ENCODE measurements around the gene MLH3. TPM values are rescaled to one million over a fixed set of nuclear protein-coding genes. Genes with fewer than 3 reads are reported as not detected.

MLH3 gene
- total and polyA plus RNA-seq, 2 of the 13 experiments (the other 11 are each of a cell fraction or from before 2014, with no cell fraction given), result 14.4 to 24.8 TPM

DNA sequence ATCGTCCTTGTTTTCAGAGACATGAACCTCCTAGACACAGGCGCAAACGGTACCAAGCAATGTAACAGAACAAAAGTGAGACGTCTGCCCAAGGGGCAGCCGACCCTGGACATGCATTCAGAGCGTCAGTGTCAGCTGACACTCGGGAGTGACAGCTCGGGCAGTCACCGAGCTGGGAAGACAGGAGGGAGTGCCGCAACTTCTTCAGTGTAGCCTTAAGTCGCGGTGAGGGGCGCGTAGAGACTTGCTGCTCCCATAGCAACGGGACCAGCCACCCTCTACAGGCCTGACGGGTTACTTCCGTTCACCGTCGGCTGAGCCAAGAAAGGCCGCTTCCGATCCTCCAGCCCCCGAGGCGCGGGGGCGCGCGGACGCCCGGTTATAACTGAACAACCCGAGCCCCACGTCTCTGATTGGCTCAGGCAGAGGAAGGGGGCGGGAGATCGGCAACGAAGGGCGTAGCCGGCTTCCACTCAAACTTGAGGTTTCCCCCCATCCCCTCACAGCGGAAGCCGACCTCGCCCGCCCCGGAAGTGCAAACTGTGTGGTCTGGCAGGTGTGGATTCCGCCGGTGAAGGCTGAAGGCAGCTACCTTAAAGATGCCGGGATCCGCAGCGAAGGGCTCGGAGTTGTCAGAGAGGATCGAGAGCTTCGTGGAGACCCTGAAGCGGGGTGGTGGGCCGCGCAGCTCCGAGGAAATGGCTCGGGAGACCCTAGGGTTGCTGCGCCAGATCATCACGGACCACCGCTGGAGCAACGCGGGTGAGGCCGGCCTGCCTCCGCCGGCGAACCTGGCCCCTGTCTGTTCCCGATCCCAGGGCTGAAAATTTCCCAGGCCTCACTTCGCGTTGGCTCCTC lies 48.6 kb downstream of the MLH3 start, which contains the start of gene EIF2B2 (continued):
- TF ChIP-seq, protein P1, sequence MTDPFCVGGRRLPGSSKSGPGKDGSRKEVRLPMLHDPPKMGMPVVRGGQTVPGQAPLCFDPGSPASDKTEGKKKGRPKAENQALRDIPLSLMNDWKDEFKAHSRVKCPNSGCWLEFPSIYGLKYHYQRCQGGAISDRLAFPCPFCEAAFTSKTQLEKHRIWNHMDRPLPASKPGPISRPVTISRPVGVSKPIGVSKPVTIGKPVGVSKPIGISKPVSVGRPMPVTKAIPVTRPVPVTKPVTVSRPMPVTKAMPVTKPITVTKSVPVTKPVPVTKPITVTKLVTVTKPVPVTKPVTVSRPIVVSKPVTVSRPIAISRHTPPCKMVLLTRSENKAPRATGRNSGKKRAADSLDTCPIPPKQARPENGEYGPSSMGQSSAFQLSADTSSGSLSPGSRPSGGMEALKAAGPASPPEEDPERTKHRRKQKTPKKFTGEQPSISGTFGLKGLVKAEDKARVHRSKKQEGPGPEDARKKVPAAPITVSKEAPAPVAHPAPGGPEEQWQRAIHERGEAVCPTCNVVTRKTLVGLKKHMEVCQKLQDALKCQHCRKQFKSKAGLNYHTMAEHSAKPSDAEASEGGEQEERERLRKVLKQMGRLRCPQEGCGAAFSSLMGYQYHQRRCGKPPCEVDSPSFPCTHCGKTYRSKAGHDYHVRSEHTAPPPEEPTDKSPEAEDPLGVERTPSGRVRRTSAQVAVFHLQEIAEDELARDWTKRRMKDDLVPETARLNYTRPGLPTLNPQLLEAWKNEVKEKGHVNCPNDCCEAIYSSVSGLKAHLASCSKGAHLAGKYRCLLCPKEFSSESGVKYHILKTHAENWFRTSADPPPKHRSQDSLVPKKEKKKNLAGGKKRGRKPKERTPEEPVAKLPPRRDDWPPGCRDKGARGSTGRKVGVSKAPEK (CRISPR knock-in tag; IDR thresholded peaks at IDR 0.05; ENCODE audit: borderline replicate concordance), result no peak
- TF ChIP-seq RXRA (CRISPR knock-in tag; IDR thresholded peaks at IDR 0.05) (peak; percentile 70), ZNF749 (CRISPR knock-in tag; IDR thresholded peaks at IDR 0.05; ENCODE audit: borderline replicate concordance) (no peak), SIX4 (CRISPR knock-in tag; IDR thresholded peaks at IDR 0.05) (no peak; the same call in 1 of the 2 replicates), DR1 (CRISPR knock-in tag; IDR thresholded peaks at IDR 0.05) (0 out of 2 replicates have a peak, but pooled peaks have one; percentile 67), ZNF510 (CRISPR knock-in tag; IDR thresholded peaks at IDR 0.05; ENCODE audit: low read depth) (no peak), ZNF607 (CRISPR knock-in tag; IDR thresholded peaks at IDR 0.05; ENCODE audit: borderline replicate concordance) (no peak; the same call in 1 of the 2 replicates), TP53 (CRISPR knock-in tag; conservative IDR thresholded peaks at IDR 0.05) (0 out of 2 replicates have a peak, but pooled peaks have one; percentile 15), HES4 (CRISPR knock-in tag; IDR thresholded peaks at IDR 0.05; ENCODE audit: borderline replicate concordance) (no peak), ZNF264 (CRISPR knock-in tag; IDR thresholded peaks at IDR 0.05) (no peak), POGZ (CRISPR knock-in tag; IDR thresholded peaks at IDR 0.05) (peak; percentile 55; the same call in 1 of the 2 replicates), ZNF558 (CRISPR knock-in tag; IDR thresholded peaks at IDR 0.05; ENCODE audit: borderline replicate concordance) (no peak; the same call in 1 of the 2 replicates)
- TF ChIP-seq, protein P2, sequence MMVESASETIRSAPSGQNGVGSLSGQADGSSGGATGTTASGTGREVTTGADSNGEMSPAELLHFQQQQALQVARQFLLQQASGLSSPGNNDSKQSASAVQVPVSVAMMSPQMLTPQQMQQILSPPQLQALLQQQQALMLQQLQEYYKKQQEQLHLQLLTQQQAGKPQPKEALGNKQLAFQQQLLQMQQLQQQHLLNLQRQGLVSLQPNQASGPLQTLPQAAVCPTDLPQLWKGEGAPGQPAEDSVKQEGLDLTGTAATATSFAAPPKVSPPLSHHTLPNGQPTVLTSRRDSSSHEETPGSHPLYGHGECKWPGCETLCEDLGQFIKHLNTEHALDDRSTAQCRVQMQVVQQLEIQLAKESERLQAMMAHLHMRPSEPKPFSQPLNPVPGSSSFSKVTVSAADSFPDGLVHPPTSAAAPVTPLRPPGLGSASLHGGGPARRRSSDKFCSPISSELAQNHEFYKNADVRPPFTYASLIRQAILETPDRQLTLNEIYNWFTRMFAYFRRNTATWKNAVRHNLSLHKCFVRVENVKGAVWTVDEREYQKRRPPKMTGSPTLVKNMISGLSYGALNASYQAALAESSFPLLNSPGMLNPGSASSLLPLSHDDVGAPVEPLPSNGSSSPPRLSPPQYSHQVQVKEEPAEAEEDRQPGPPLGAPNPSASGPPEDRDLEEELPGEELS (CRISPR knock-in tag; IDR thresholded peaks at IDR 0.05), result peak; percentile 31; the same call in 1 of the 2 replicates
- TF ChIP-seq, protein P3, sequence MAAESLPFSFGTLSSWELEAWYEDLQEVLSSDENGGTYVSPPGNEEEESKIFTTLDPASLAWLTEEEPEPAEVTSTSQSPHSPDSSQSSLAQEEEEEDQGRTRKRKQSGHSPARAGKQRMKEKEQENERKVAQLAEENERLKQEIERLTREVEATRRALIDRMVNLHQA (CRISPR knock-in tag; IDR thresholded peaks at IDR 0.05), result no peak
- TF ChIP-seq, protein P4, sequence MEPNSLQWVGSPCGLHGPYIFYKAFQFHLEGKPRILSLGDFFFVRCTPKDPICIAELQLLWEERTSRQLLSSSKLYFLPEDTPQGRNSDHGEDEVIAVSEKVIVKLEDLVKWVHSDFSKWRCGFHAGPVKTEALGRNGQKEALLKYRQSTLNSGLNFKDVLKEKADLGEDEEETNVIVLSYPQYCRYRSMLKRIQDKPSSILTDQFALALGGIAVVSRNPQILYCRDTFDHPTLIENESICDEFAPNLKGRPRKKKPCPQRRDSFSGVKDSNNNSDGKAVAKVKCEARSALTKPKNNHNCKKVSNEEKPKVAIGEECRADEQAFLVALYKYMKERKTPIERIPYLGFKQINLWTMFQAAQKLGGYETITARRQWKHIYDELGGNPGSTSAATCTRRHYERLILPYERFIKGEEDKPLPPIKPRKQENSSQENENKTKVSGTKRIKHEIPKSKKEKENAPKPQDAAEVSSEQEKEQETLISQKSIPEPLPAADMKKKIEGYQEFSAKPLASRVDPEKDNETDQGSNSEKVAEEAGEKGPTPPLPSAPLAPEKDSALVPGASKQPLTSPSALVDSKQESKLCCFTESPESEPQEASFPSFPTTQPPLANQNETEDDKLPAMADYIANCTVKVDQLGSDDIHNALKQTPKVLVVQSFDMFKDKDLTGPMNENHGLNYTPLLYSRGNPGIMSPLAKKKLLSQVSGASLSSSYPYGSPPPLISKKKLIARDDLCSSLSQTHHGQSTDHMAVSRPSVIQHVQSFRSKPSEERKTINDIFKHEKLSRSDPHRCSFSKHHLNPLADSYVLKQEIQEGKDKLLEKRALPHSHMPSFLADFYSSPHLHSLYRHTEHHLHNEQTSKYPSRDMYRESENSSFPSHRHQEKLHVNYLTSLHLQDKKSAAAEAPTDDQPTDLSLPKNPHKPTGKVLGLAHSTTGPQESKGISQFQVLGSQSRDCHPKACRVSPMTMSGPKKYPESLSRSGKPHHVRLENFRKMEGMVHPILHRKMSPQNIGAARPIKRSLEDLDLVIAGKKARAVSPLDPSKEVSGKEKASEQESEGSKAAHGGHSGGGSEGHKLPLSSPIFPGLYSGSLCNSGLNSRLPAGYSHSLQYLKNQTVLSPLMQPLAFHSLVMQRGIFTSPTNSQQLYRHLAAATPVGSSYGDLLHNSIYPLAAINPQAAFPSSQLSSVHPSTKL (CRISPR knock-in tag; IDR thresholded peaks at IDR 0.05), result no peak; the same call in 1 of the 2 replicates
- TF ChIP-seq, protein P5, sequence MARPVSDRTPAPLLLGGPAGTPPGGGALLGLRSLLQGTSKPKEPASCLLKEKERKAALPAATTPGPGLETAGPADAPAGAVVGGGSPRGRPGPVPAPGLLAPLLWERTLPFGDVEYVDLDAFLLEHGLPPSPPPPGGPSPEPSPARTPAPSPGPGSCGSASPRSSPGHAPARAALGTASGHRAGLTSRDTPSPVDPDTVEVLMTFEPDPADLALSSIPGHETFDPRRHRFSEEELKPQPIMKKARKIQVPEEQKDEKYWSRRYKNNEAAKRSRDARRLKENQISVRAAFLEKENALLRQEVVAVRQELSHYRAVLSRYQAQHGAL (CRISPR knock-in tag; IDR thresholded peaks at IDR 0.05; ENCODE audit: not compliant biosample characterization), result no peak

Data from HepG2 (cell line).